Measurements from ENCODE around the gene OVOL1.

GRCh38 chr11:65814986-65815565 is 28.2 kb downstream of the OVOL1 start:
- TF ChIP-seq CTCF (IDR thresholded peaks at IDR 0.05) (no peak), POLR2A (IDR thresholded peaks at IDR 0.05) (no peak)

Data from uterus (tissue), 2 donors.